Gastrocnemius medialis (tissue), 4 donors: ENCODE data around the gene AUTS2. TPM values are rescaled to one million over a fixed set of nuclear protein-coding genes. Genes with fewer than 3 reads are reported as not detected.

Source experiments
- ATAC-seq, 2 donors: fragments of 150-250 bp; one replicate each; pipeline ENCODE4 v1.9.1; 2016
- DNase-seq, 2 donors: peaks; one replicate each; pipeline ENCODE4 v3.0.0-alpha.2; 2019
- H3K27ac ChIP-seq, 4 donors: fragments of 200-600 bp; sonication (generic); 1 replicate in 1 of 4; 2 replicates in 3 of 4; pipeline ENCODE4 v1.5.1; 2016 to 2018; ENCODE audit warnings: mild to moderate bottlenecking in 2 of 4, moderate library complexity in 1 of 4
- H3K27me3 ChIP-seq, 3 donors: fragments of 200-600 bp; sonication (generic) in 2 of 3; 1 replicate in 1 of 3; 2 replicates in 2 of 3; pipeline versions ENCODE4 v1.5.1 to v1.6.0; 2016 to 2019; ENCODE audit warnings: mild to moderate bottlenecking in 1 of 3, moderate library complexity in 1 of 3
- H3K36me3 ChIP-seq, 2 donors: fragments of 200-600 bp; sonication (generic) in 1 of 2; one replicate each; pipeline ENCODE4 v1.5.1; 2017 to 2018
- H3K4me1 ChIP-seq, 2 donors: fragments of 200-600 bp; sonication (generic) in 1 of 2; one replicate each; pipeline ENCODE4 v1.5.1; 2016 to 2017; ENCODE audit warnings: mild to moderate bottlenecking in 2 of 2
- H3K4me3 ChIP-seq, 4 donors: fragments of 200-600 bp; sonication (generic) in 3 of 4; 1 replicate in 1 of 4; 2 replicates in 3 of 4; pipeline ENCODE4 v1.5.1; 2016 to 2019; ENCODE audit warnings: mild to moderate bottlenecking in 2 of 4
- H3K9me3 ChIP-seq, 3 donors: fragments of 200-600 bp; sonication (generic) in 2 of 3; 1 replicate in 1 of 3; 2 replicates in 2 of 3; pipeline ENCODE4 v1.5.1; 2016 to 2019
- POLR2A ChIP-seq, 2 donors: fragments of 450-650 bp; IDR thresholded peaks; one replicate each; pipeline ENCODE4 v1.6.1; 2017; ENCODE audit warnings: antibody characterized with exemption in 2 of 2, mild to moderate bottlenecking in 2 of 2, moderate library complexity in 2 of 2
- in situ Hi-C, 4 donors: fragments of 200-750 bp; cut with MboI; loops; one replicate each; pipeline versions ENCODE4 v1.15.0 to v1.8.0; 2017; ENCODE audit warnings: low sequenced_read_pairs in 4 of 4
- intact Hi-C: fragments of 100-400 bp; cut with DNase I; formaldehyde crosslinking; loops from one replicate; pipeline ENCODE4 v1.15.1; 2023; ENCODE audit warnings: low total_unique reads
- total RNA-seq, 4 donors: library from RNA; depleted of rRNA; stranded (reverse); fragments of >200 nt; gene quantifications; one replicate each; pipeline versions ENCODE4 v1.1.0 to v1.2.3, GENCODE V29; 2016
- TF ChIP-seq, protein P1 (sequence below), 5 experiments: fragments of 450-650 bp in 3 of 5; fragments of 200-600 bp in 2 of 5; sonication (generic) in 2 of 5; IDR thresholded peaks in 4 of 5; conservative IDR thresholded peaks in 1 of 5; 1 replicate in 4 of 5; 2 replicates in 1 of 5; pipeline ENCODE4 v1.5.1; 2016 to 2019; ENCODE audit warnings: antibody characterized with exemption in 5 of 5, mild to moderate bottlenecking in 3 of 5, moderate library complexity in 3 of 5

The AUTS2 gene
- total RNA-seq, 4 donors from 2014 or later = 2.5 to 16.2 (median 8.5) TPM

DNA sequence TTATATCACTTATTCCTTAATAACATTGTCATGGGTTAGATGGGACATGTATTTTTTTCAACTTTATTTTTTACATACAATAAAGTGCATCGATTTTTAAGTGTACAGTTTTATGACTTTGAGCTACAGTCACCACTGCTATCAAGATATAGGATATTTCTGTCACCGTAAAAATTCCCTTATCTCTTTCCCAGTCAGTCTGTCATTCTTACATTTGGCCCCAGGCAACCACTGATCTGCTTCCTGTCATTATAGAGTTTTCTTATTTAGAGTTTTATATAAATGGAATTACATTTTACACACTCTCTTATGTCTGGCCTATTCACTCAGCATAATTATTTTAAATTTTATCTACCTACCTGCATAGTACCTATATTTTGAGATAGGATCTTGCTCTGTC lies 145.2 kb downstream of the AUTS2 start:
- ATAC-seq (no peak), DNase-seq (no peak)
- intact Hi-C loops (no loop called here), in situ Hi-C loops (no loop called here)
- H3K4me1 ChIP-seq = peaks cover 16 to 24% of the 10 kb centered on the region in 2 donors
- H3K9me3 ChIP-seq = no peaks in the 10 kb centered on the region
- TF ChIP-seq, protein P1, sequence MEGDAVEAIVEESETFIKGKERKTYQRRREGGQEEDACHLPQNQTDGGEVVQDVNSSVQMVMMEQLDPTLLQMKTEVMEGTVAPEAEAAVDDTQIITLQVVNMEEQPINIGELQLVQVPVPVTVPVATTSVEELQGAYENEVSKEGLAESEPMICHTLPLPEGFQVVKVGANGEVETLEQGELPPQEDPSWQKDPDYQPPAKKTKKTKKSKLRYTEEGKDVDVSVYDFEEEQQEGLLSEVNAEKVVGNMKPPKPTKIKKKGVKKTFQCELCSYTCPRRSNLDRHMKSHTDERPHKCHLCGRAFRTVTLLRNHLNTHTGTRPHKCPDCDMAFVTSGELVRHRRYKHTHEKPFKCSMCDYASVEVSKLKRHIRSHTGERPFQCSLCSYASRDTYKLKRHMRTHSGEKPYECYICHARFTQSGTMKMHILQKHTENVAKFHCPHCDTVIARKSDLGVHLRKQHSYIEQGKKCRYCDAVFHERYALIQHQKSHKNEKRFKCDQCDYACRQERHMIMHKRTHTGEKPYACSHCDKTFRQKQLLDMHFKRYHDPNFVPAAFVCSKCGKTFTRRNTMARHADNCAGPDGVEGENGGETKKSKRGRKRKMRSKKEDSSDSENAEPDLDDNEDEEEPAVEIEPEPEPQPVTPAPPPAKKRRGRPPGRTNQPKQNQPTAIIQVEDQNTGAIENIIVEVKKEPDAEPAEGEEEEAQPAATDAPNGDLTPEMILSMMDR (IDR thresholded peaks at IDR 0.05 in 4 of 5, conservative IDR thresholded peaks at IDR 0.05 in 1 of 5) = no peak
- TF ChIP-seq POLR2A (IDR thresholded peaks at IDR 0.05) = no peak
- H3K36me3 ChIP-seq = no peaks in the 10 kb centered on the region
- H3K4me3 ChIP-seq = no peak overlapping the region
- no peaks in the 10 kb centered on the region for H3K27me3 ChIP-seq
- no peak overlapping the region for H3K27ac ChIP-seq

DNA sequence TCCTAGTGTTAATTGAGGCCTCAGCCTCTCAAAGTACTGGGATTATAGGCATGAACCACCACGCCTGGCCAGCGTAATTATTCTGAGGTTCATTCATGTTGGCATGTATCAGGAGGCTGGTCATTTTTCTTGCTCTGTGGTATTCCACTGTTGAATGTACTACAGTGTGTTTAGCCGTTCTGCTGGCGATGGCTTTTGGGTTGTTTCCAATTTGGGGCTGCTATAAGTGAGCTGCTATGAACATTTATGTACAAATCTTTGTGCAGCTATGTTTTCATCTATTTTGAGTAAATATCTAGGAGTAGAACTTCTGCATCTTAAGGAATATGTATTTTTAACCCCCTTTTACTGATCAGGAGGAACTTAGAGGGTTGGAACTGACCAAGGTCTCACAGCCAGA lies 145.8 kb downstream of the AUTS2 start:
- DNase-seq = no peak

DNA sequence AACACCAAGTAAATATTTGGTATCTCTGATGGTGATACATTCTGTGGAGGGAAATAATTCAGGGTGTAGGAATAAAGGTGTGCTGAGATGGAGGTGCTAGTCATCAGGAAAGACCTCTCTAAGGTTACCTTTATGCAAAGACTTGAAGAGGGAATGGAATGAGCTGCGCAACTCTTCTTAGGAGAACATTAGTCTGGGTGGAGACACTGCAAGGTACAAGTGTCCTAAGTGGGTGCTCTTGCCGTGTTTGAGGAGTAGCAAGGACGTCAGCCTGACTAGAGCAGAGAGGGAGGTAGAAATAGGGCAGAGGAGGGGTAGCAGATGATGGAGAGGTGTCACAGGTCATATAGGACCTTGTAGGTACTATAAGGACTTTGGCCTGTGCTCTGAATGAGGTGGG lies 148.1 kb downstream of the AUTS2 start:
- intact Hi-C loops (no loop called here), in situ Hi-C loops (no loop called here)
- Histone ChIP-seq H3K4me3 (no peak overlapping the region), H3K27me3 (no peaks in the 10 kb centered on the region), H3K9me3 (no peaks in the 10 kb centered on the region), H3K27ac (no peak overlapping the region), H3K36me3 (no peaks in the 10 kb centered on the region), H3K4me1 (peaks cover 0 to 3% of the 10 kb centered on the region in 2 donors)
- TF ChIP-seq, protein P1 (IDR thresholded peaks at IDR 0.05 in 4 of 5, conservative IDR thresholded peaks at IDR 0.05 in 1 of 5) = no peak
- TF ChIP-seq POLR2A (IDR thresholded peaks at IDR 0.05) = no peak
- ATAC-seq = no peak
- no peak for DNase-seq

More for the DNA sequence above, 145.8 kb downstream of the AUTS2 start:
- Histone ChIP-seq H3K36me3 (no peaks in the 10 kb centered on the region), H3K4me3 (no peak overlapping the region), H3K9me3 (no peaks in the 10 kb centered on the region), H3K27ac (no peak overlapping the region), H3K27me3 (no peaks in the 10 kb centered on the region), H3K4me1 (peaks cover 15 to 18% of the 10 kb centered on the region in 2 donors)
- ATAC-seq = no peak
- intact Hi-C loops = no loop called here
- no peak for TF ChIP-seq POLR2A (IDR thresholded peaks at IDR 0.05)
- TF ChIP-seq, protein P1 (IDR thresholded peaks at IDR 0.05 in 4 of 5, conservative IDR thresholded peaks at IDR 0.05 in 1 of 5) = no peak
- in situ Hi-C loops = no loop called here

DNA sequence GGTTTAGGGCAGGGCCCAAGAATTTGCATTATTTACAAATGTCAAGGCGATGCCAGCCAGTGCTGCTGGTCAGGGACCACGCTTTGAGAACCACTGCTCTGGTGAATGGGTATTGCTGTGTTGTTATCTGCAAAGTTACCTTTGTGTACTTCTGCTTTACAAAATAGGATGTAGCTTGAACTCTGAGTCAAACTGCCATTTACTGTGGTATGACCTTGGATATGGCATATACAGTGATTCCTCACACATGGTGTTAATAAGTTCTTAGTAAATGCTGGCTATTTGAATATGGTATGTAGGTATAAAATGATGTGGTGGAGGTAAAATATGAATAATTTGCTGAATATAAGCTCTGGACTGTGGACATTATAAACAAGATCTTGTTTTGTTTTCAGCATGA lies 148.9 kb downstream of the AUTS2 start:
- Histone ChIP-seq H3K4me1 (peaks cover 0 to 3% of the 10 kb centered on the region in 2 donors), H3K27ac (no peak overlapping the region), H3K36me3 (no peaks in the 10 kb centered on the region), H3K27me3 (no peaks in the 10 kb centered on the region), H3K4me3 (no peak overlapping the region), H3K9me3 (no peaks in the 10 kb centered on the region)
- DNase-seq (no peak), ATAC-seq (no peak)
- intact Hi-C loops (no loop called here), in situ Hi-C loops (no loop called here)
- TF ChIP-seq, protein P1 (IDR thresholded peaks at IDR 0.05 in 4 of 5, conservative IDR thresholded peaks at IDR 0.05 in 1 of 5) = no peak
- no peak for TF ChIP-seq POLR2A (IDR thresholded peaks at IDR 0.05)

DNA sequence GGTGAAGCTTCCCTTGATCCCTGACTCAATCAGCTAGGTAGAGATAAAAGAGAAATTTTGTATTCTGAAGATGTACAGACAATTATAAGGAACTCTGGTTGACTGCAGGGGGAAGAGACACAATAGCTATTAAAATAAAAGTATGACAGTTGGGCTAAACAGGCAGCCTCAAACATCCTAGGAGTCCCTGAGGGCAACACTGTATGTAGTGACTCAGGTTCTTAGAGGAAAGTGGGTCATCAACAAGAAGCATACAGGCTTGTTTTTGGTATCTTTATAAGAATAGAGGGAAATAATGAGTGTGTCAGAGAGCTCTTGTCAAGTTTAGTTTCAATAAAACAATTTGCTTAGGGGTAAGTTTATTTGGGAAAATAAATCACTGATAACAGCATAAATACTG lies 150.3 kb downstream of the AUTS2 start:
- Histone ChIP-seq H3K27ac (no peak overlapping the region), H3K4me1 (peaks cover 0 to 3% of the 10 kb centered on the region in 2 donors), H3K4me3 (no peak overlapping the region), H3K9me3 (no peaks in the 10 kb centered on the region), H3K36me3 (no peaks in the 10 kb centered on the region), H3K27me3 (no peaks in the 10 kb centered on the region)
- DNase-seq (no peak), ATAC-seq (no peak)
- TF ChIP-seq POLR2A (IDR thresholded peaks at IDR 0.05) = no peak
- TF ChIP-seq, protein P1 (IDR thresholded peaks at IDR 0.05 in 4 of 5, conservative IDR thresholded peaks at IDR 0.05 in 1 of 5) = no peak
- intact Hi-C loops (no loop called here), in situ Hi-C loops (no loop called here)
